ENCODE measurements around the gene CALML6.

- TF ChIP-seq CTCF (IDR thresholded peaks at IDR 0.05) (no peak), EZH2 (IDR thresholded peaks at IDR 0.05) (no peak)
Measured at GRCh38 chr1:1924849-1925248, 9.8 kb downstream of the CALML6 start.

All from neural progenitor cell (in vitro differentiated cells).